ENCODE measurements around the gene GLUD1. TPM values are rescaled to one million over a fixed set of nuclear protein-coding genes. Genes with fewer than 3 reads are reported as not detected.
"Not testable (repeated sequence)": the region's sequence is repeated elsewhere in the genome, so short reads cannot be mapped to it uniquely, and the experiment has no call there.

The GLUD1 gene
- polyA plus RNA-seq, 4 donors = 79.0 to 141 (median 102) TPM

DNA sequence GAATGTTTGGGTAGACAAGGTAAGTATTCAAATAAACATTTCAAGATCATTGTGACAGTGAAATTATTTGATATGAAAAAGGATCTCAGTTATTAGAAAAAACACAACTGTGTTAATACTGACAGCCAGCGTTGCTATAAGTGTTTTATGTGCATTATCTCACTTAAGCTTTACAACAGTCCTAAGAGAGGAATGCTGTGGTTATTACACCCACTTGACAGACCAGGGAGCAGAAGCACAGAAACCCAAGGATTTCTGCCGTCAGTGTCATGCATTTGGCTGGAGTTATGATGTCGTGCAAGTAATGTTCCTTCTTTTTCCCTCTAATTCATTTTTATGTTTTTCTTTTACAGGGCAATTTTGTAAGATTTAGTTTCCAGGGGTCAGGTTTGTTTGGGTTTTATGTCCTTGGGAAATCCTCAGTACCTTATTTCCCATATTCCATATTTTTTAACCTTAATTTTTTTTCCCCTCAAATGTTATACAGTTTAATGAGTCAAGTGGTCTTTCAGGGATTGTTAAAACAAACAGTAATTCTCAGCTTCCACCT, 33.0 kb upstream of the GLUD1 start:
- DNase-seq; H3K27ac ChIP-seq (ENCODE audit: low read depth in 1 of 3, low read length in 2 of 3); H3K4me3 ChIP-seq (ENCODE audit: low read depth in 1 of 3, low read length in 3 of 3); H3K9me3 ChIP-seq (ENCODE audit: control insufficient read depth in 2 of 2, insufficient read depth in 1 of 2, low read depth in 1 of 2, low read length in 1 of 2); H3K36me3 ChIP-seq (ENCODE audit: control insufficient read depth in 3 of 3, insufficient read depth in 2 of 3, low read depth in 1 of 3, low read length in 3 of 3); FAIRE-seq; H3K4me1 ChIP-seq (ENCODE audit: control insufficient read depth in 3 of 3, insufficient read depth in 2 of 3, low read depth in 1 of 3, low read length in 2 of 3); H3K27me3 ChIP-seq (ENCODE audit: control insufficient read depth in 3 of 3, insufficient read depth in 3 of 3, low read length in 3 of 3): not testable (repeated sequence)
- WGBS, 3 donors = 88 to 100% (median 90%) methylated on average over 2 of the region's 3 CpGs

DNA sequence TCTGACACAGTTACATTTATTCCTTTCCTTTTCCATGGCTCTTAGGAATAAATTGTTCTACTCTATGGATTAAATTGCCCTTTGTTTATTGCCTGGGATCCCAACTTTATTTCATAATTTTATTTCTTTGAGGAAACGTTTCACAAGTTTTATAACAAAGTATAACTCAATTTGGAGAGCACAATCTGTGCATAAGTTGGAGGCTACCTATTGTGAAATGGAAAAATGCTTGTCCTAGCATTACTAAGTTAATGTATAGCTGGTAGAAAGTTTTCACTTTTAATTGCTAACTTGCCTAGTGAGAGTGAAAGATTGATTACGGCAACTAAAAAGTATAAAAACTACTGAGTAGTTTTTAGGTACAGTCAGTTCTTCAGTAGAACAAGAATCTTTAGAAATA, 32.4 kb upstream of the GLUD1 start:
- not testable (repeated sequence) for H3K36me3 ChIP-seq (ENCODE audit: control insufficient read depth in 3 of 3, insufficient read depth in 2 of 3, low read depth in 1 of 3, low read length in 3 of 3); DNase-seq; H3K4me3 ChIP-seq (ENCODE audit: low read depth in 1 of 3, low read length in 3 of 3); FAIRE-seq; H3K4me1 ChIP-seq (ENCODE audit: control insufficient read depth in 3 of 3, insufficient read depth in 2 of 3, low read depth in 1 of 3, low read length in 2 of 3); H3K9me3 ChIP-seq (ENCODE audit: control insufficient read depth in 2 of 2, insufficient read depth in 1 of 2, low read depth in 1 of 2, low read length in 1 of 2); H3K27me3 ChIP-seq (ENCODE audit: control insufficient read depth in 3 of 3, insufficient read depth in 3 of 3, low read length in 3 of 3); H3K27ac ChIP-seq (ENCODE audit: low read depth in 1 of 3, low read length in 2 of 3)
- WGBS, 3 donors = 100% methylated on average over 1 of the region's 2 CpGs; no CpG with 5 or more reads in 2 of the 3 donors

DNA sequence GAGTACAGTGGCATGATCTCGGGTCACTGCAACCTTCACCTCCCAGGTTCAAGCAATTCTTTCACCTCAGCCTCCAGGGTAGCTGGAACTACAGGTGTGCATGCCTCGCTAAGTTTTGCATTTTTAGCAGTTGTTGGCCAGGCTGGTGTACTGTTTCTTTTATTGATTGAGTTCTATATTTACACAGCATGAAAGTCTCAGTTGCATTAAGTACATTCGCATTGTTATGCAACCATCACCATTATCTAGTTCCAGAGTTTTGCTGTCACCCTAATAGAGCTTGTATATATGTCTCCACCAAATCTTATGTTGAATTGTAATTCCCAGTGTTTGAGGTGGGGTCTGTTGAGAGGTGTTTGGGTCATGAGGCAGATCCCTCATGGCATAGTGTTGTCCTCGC, 28.7 kb upstream of the GLUD1 start:
- H3K4me3 ChIP-seq (ENCODE audit: low read depth in 1 of 3, low read length in 3 of 3); FAIRE-seq; H3K9me3 ChIP-seq (ENCODE audit: control insufficient read depth in 2 of 2, insufficient read depth in 1 of 2, low read depth in 1 of 2, low read length in 1 of 2); H3K4me1 ChIP-seq (ENCODE audit: control insufficient read depth in 3 of 3, insufficient read depth in 2 of 3, low read depth in 1 of 3, low read length in 2 of 3); H3K36me3 ChIP-seq (ENCODE audit: control insufficient read depth in 3 of 3, insufficient read depth in 2 of 3, low read depth in 1 of 3, low read length in 3 of 3); DNase-seq; H3K27ac ChIP-seq (ENCODE audit: low read depth in 1 of 3, low read length in 2 of 3); H3K27me3 ChIP-seq (ENCODE audit: control insufficient read depth in 3 of 3, insufficient read depth in 3 of 3, low read length in 3 of 3): not testable (repeated sequence)
- 84 to 96% (median 86%) methylated on average over 3 of the region's 4 CpGs for WGBS, 3 donors

DNA sequence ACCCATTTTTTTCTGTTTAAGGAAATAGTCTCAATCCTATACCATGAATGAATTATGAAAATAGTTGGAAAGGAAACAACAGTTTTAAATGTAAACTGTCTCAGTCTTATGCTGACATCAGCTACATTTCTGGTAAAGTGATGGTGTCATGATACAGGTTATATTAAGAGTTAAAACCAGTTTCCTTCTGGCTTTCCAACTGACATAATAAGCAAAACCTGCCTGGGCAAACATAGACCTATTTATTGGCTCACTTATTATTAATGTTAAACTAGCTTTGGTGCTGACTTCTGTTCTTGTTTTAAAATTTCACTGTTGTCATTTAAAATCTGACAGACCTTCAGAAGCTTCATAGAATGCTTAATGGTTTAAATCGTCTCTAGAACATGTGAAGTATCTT, 24.4 kb upstream of the GLUD1 start:
- 100% methylated on average over 1 of the region's 1 CpG; no CpG with 5 or more reads in 1 of the 3 donors for WGBS, 3 donors
- H3K4me1 ChIP-seq (ENCODE audit: control insufficient read depth in 3 of 3, insufficient read depth in 2 of 3, low read depth in 1 of 3, low read length in 2 of 3); H3K4me3 ChIP-seq (ENCODE audit: low read depth in 1 of 3, low read length in 3 of 3); H3K9me3 ChIP-seq (ENCODE audit: control insufficient read depth in 2 of 2, insufficient read depth in 1 of 2, low read depth in 1 of 2, low read length in 1 of 2); FAIRE-seq; H3K36me3 ChIP-seq (ENCODE audit: control insufficient read depth in 3 of 3, insufficient read depth in 2 of 3, low read depth in 1 of 3, low read length in 3 of 3); H3K27ac ChIP-seq (ENCODE audit: low read depth in 1 of 3, low read length in 2 of 3); H3K27me3 ChIP-seq (ENCODE audit: control insufficient read depth in 3 of 3, insufficient read depth in 3 of 3, low read length in 3 of 3); DNase-seq: not testable (repeated sequence)

DNA sequence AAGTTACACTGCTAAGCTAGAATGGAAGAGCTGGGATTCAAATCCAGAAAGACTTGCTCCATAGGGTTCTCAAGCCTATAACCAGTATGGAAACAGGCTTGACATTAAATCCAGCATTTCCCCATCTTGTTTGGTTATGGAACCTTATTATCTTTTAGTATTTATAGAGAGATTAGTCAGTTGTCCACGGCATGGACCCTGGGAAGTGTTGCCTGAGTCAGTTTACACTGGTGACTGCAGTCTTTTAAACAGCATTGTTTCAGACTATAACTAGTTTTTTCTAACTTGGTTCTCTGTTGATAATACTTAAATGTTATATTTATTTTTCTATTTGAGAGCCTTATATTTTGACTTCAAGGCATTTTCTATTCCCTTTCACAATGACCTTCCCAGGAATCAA, 23.5 kb upstream of the GLUD1 start:
- H3K4me3 ChIP-seq (ENCODE audit: low read depth in 1 of 3, low read length in 3 of 3); FAIRE-seq; H3K4me1 ChIP-seq (ENCODE audit: control insufficient read depth in 3 of 3, insufficient read depth in 2 of 3, low read depth in 1 of 3, low read length in 2 of 3); H3K9me3 ChIP-seq (ENCODE audit: control insufficient read depth in 2 of 2, insufficient read depth in 1 of 2, low read depth in 1 of 2, low read length in 1 of 2); H3K36me3 ChIP-seq (ENCODE audit: control insufficient read depth in 3 of 3, insufficient read depth in 2 of 3, low read depth in 1 of 3, low read length in 3 of 3); H3K27ac ChIP-seq (ENCODE audit: low read depth in 1 of 3, low read length in 2 of 3); H3K27me3 ChIP-seq (ENCODE audit: control insufficient read depth in 3 of 3, insufficient read depth in 3 of 3, low read length in 3 of 3); DNase-seq: not testable (repeated sequence)
- WGBS, 3 donors = 71 to 100% (median 78%) methylated on average over 1 of the region's 1 CpG

DNA sequence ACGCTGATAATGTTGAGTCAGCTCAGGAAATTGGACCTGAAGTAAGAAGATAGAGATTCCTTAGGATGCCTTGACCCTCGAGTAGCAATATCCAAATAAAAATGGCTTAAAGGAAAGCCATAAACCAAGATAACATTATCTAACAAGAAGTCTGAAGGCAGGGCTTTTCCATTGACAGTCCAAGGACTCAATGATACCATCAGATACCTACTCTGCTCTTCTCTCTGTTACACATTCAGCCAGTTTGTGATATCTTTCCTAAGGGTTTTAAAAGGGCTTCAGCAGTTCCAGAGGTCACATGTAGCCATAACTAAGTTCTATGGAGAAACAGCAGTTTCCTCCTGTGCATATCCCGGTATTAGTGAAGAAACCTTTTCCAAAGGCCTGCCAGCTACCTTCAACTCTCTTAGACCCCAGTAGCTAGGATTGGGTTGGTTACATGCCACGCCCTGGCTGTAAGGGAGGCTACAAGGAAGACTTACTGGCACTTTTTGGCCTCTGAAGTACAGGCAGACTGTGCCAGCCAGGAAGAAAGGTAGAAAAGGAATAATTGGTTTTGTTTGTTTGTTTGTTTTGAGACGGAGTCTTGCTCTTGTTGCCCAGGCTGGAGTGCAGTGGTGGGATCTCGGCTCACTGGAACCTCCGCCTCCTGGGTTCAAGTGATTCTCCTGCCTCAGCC, 10.9 kb upstream of the GLUD1 start:
- Histone ChIP-seq H3K4me1 (ENCODE audit: control insufficient read depth in 3 of 3, insufficient read depth in 2 of 3, low read depth in 1 of 3, low read length in 2 of 3) (peaks cover 0 to 9% (median 0%) of the 10 kb centered on the region in 3 donors), H3K4me3 (ENCODE audit: low read depth in 1 of 3, low read length in 3 of 3) (no peak overlapping the region), H3K27ac (ENCODE audit: low read depth in 1 of 3, low read length in 2 of 3) (peak overlapping the region in 2 of 3 donors; percentile 16 to 73), H3K27me3 (ENCODE audit: control insufficient read depth in 3 of 3, insufficient read depth in 3 of 3, low read length in 3 of 3) (no peaks in the 10 kb centered on the region), H3K9me3 (ENCODE audit: control insufficient read depth in 2 of 2, insufficient read depth in 1 of 2, low read depth in 1 of 2, low read length in 1 of 2) (no peaks in the 10 kb centered on the region), H3K36me3 (ENCODE audit: control insufficient read depth in 3 of 3, insufficient read depth in 2 of 3, low read depth in 1 of 3, low read length in 3 of 3) (peaks cover 4 to 41% (median 4%) of the 10 kb centered on the region in 3 donors)
- DNase-seq = peak; percentile 19 to 75
- FAIRE-seq = no peak
- WGBS, 3 donors = 73 to 83% (median 81%) methylated on average over 7 of the region's 7 CpGs

DNA sequence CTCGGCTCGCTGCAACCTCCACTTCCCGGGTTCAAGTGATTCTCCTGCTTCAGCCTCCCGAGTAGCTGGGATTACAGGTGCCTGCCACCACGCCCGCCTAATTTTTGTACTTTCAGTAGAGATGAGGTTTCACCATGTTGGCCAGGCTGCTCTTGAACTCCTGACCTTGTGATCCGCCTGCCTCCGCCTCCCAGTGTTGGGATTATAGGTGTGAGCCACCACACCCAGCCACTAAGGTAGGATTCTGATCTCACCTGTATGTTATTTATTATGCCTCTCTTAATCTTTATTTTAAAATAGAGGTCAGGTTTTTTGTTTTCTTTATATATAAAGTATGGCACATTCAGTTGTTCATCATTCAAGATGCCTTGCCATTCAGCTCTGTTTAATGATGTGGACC, 10.1 kb upstream of the GLUD1 start:
- H3K9me3 ChIP-seq (ENCODE audit: control insufficient read depth in 2 of 2, insufficient read depth in 1 of 2, low read depth in 1 of 2, low read length in 1 of 2); H3K27me3 ChIP-seq (ENCODE audit: control insufficient read depth in 3 of 3, insufficient read depth in 3 of 3, low read length in 3 of 3); H3K4me1 ChIP-seq (ENCODE audit: control insufficient read depth in 3 of 3, insufficient read depth in 2 of 3, low read depth in 1 of 3, low read length in 2 of 3); FAIRE-seq; H3K4me3 ChIP-seq (ENCODE audit: low read depth in 1 of 3, low read length in 3 of 3): not testable (repeated sequence)
- H3K36me3 ChIP-seq (ENCODE audit: control insufficient read depth in 3 of 3, insufficient read depth in 2 of 3, low read depth in 1 of 3, low read length in 3 of 3) = peaks cover 4 to 41% (median 4%) of the 10 kb centered on the region in 3 donors
- peak overlapping the region in 1 of 3 donors; percentile 56 for H3K27ac ChIP-seq (ENCODE audit: low read depth in 1 of 3, low read length in 2 of 3)
- WGBS, 3 donors = 79 to 90% (median 85%) methylated on average over 8 of the region's 8 CpGs
- peak; percentile 28 to 49 for DNase-seq

DNA sequence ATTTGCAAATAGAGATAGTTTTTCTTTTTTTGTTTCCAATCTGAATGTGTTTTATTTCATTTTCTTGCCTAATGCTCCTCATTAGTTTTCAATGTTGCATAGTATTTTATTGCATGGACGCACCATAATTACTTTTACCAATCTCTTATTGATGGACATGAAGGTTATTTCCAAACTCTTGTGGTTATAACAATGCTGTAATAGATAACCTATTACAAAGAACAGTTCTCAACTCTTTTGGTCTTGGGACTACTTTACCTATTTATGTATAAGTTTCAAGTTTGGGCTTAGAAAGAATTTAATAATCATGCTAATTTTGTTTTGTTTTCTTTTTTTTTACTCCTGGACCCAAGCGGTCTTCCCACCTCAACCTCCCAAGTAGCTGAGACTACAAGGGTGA, 7.4 kb upstream of the GLUD1 start:
- no peak for DNase-seq
- WGBS, 3 donors = 97 to 100% (median 97%) methylated on average over 2 of the region's 2 CpGs
- Histone ChIP-seq H3K9me3 (ENCODE audit: control insufficient read depth in 2 of 2, insufficient read depth in 1 of 2, low read depth in 1 of 2, low read length in 1 of 2) (no peaks in the 10 kb centered on the region), H3K27ac (ENCODE audit: low read depth in 1 of 3, low read length in 2 of 3) (no peak overlapping the region), H3K36me3 (ENCODE audit: control insufficient read depth in 3 of 3, insufficient read depth in 2 of 3, low read depth in 1 of 3, low read length in 3 of 3) (peaks cover 0 to 40% (median 4%) of the 10 kb centered on the region in 3 donors), H3K27me3 (ENCODE audit: control insufficient read depth in 3 of 3, insufficient read depth in 3 of 3, low read length in 3 of 3) (no peaks in the 10 kb centered on the region), H3K4me3 (ENCODE audit: low read depth in 1 of 3, low read length in 3 of 3) (no peak overlapping the region), H3K4me1 (ENCODE audit: control insufficient read depth in 3 of 3, insufficient read depth in 2 of 3, low read depth in 1 of 3, low read length in 2 of 3) (peaks cover 0 to 9% (median 0%) of the 10 kb centered on the region in 3 donors)
- FAIRE-seq = no peak

Measured in small intestine (tissue), 7 donors.